Activated B cell treated with CpG ODN at 0.5 μM for 24 hours (primary cell): ENCODE results near the gene MYOF. TPM values are rescaled to one million over a fixed set of nuclear protein-coding genes. Genes with fewer than 3 reads are reported as not detected.

Experiments used
- ATAC-seq: fragments of 200-7000 bp; cut with Tn5 transposase; one replicate; pipeline ENCODE4 v1.10.0; 2021; ENCODE audit warnings: low read depth, mild to moderate bottlenecking, moderate library complexity
- CTCF ChIA-PET: fragments of 350-600 bp; sonication (Branson Sonifier 250); formaldehyde crosslinking; loops from one replicate; lab custom pipeline; 2021; ENCODE audit warnings: antibody characterized with exemption; lab: Charles Lee
- POLR2A ChIA-PET: fragments of 350-600 bp; sonication (Branson Sonifier 250); formaldehyde crosslinking; loops from one replicate; lab custom pipeline; 2021; ENCODE audit warnings: antibody characterized with exemption; lab: Charles Lee
- DNase-seq: peaks from one replicate; pipeline ENCODE4 v3.0.0; 2022
- H3K27ac Mint-ChIP-seq: one replicate; pipeline ENCODE4 v1.8.0; 2020; ENCODE audit warnings: mixed read lengths
- H3K27me3 Mint-ChIP-seq: one replicate; pipeline ENCODE4 v1.8.0; 2021; ENCODE audit warnings: mixed read lengths
- H3K36me3 Mint-ChIP-seq: one replicate; pipeline ENCODE4 v1.8.0; 2021; ENCODE audit warnings: low read depth, mixed read lengths
- H3K4me1 Mint-ChIP-seq: one replicate; pipeline ENCODE4 v1.8.0; 2021; ENCODE audit warnings: mixed read lengths
- H3K4me3 Mint-ChIP-seq: one replicate; pipeline ENCODE4 v1.8.0; 2020; ENCODE audit warnings: mild to moderate bottlenecking, mixed read lengths
- H3K9me3 Mint-ChIP-seq: one replicate; pipeline ENCODE4 v1.8.0; 2020; ENCODE audit warnings: mixed read lengths
- CTCF ChIP-seq: fragments of 200-600 bp; IDR thresholded peaks from one replicate; pipeline ENCODE4 v1.8.0; 2022; ENCODE audit warnings: antibody characterized with exemption, mild to moderate bottlenecking
- intact Hi-C: fragments of 100-400 bp; cut with micrococcal nuclease; formaldehyde crosslinking; loops from one replicate; pipeline ENCODE4 v1.15.1; 2024
- total RNA-seq: library from RNA; stranded (reverse); gene quantifications from 2 replicates; pipeline ENCODE4 v1.2.3, GENCODE V29; 2022

MYOF gene
- total RNA-seq, 1 donor from 2014 or later = 0.09 TPM

- DNase-seq (no peak), ATAC-seq (no peak)
- Mint-ChIP-seq H3K36me3 (no peaks in the 10 kb centered on the region), H3K4me1 (peaks cover 2% of the 10 kb centered on the region), H3K9me3 (no peaks in the 10 kb centered on the region), H3K4me3 (no peak overlapping the region), H3K27me3 (no peaks in the 10 kb centered on the region), H3K27ac (no peak overlapping the region)
- intact Hi-C loops = no loop called here
- ChIA-PET POLR2A (interaction anchor here (0.6 kb wide), 1 partner anchor 285 kb away, joined by 3 read pairs; no protein-coding TSS in a partner anchor), CTCF (interaction anchor here (0.8 to 3.0 kb wide), 3 partner anchors 8 to 127 kb away, joined by 3 to 9 read pairs (median 7); no protein-coding TSS in a partner anchor)
- TF ChIP-seq CTCF = no peak
Observed at GRCh38 chr10:93503075-93503474, 20.9 kb upstream of the MYOF start.

GRCh38 chr10:93501650-93502049, 19.5 kb upstream of the MYOF start:
- Mint-ChIP-seq H3K36me3 (no peaks in the 10 kb centered on the region), H3K4me1 (peaks cover 12% of the 10 kb centered on the region), H3K4me3 (no peak overlapping the region), H3K27ac (no peak overlapping the region), H3K27me3 (no peaks in the 10 kb centered on the region), H3K9me3 (no peaks in the 10 kb centered on the region)
- intact Hi-C loops = no loop called here
- no peak for DNase-seq
- ATAC-seq = no peak
- no peak for TF ChIP-seq CTCF
- CTCF ChIA-PET = interaction anchor here (2.4 to 3.0 kb wide), 2 partner anchors 10 to 125 kb away, joined by 7 to 9 read pairs; no protein-coding TSS in a partner anchor
- POLR2A ChIA-PET = no interaction called here

GRCh38 chr10:93498166-93498565, 16.0 kb upstream of the MYOF start:
- Mint-ChIP-seq H3K27me3 (no peaks in the 10 kb centered on the region), H3K4me1 (peaks cover 16% of the 10 kb centered on the region), H3K36me3 (no peaks in the 10 kb centered on the region), H3K9me3 (no peaks in the 10 kb centered on the region), H3K4me3 (peak overlapping the region; percentile 92), H3K27ac (no peak overlapping the region)
- ChIA-PET POLR2A (interaction anchor here (0.5 kb wide), 1 partner anchor 12 kb away, joined by 3 read pairs; no protein-coding TSS in a partner anchor), CTCF (no interaction called here)
- intact Hi-C loops = loop anchor here (10.0 kb wide), 2 partner anchors 743 to 1047 kb away; partner anchors contain the start of gene HELLS
- no peak for ATAC-seq
- no peak for TF ChIP-seq CTCF
- DNase-seq = no peak

GRCh38 chr10:93496322-93497041, 14.3 kb upstream of the MYOF start, which contains the start of gene CEP55:
Gene CEP55, plus strand, starts transcription at chr10:93496612. Its CDS starts 3,440 bp downstream, at chr10:93500052.
- ChIA-PET POLR2A (interaction anchor here (0.5 to 1.2 kb wide), 5 partner anchors 8 to 907 kb away, joined by 3 to 5 read pairs (median 4); no protein-coding TSS in a partner anchor), CTCF (interaction anchor here (1.6 to 2.0 kb wide), 2 partner anchors 14 to 120 kb away, joined by 9 to 11 read pairs; partner anchors contain the start of gene MYOF)
- no peaks in the 10 kb centered on the region for H3K9me3 Mint-ChIP-seq
- TF ChIP-seq CTCF = no peak
- ATAC-seq (peak; percentile 100), DNase-seq (peak; percentile 94)
- H3K27me3 Mint-ChIP-seq = no peaks in the 10 kb centered on the region
- no peaks in the 10 kb centered on the region for H3K36me3 Mint-ChIP-seq
- H3K4me3 Mint-ChIP-seq = peak within 1 kb of the TSS; percentile 92
- H3K27ac Mint-ChIP-seq = peak within 1 kb of the TSS; percentile 74
- intact Hi-C loops = loop anchor here (1.0 to 10.0 kb wide), 5 partner anchors 14 to 1048 kb away; partner anchors contain the start of genes FRA10AC1, HELLS and MYOF
- H3K4me1 Mint-ChIP-seq = peaks cover 16% of the 10 kb centered on the region
